HL-60/S4 (cell line): ENCODE measurements around the gene TFF1.

ENCODE experiments used
- in situ Hi-C: fragments of 300-500 bp; cut with MboI; formaldehyde crosslinking; loops from 2 replicates; pipeline ENCODE4 v1.14.3; 2022; ENCODE audit warnings: low sequenced_read_pairs

The TFF1 gene

GRCh38 chr21:42383331-42383730 lies 17.0 kb upstream of the TFF1 start:
- in situ Hi-C loops: no loop called here

DNA sequence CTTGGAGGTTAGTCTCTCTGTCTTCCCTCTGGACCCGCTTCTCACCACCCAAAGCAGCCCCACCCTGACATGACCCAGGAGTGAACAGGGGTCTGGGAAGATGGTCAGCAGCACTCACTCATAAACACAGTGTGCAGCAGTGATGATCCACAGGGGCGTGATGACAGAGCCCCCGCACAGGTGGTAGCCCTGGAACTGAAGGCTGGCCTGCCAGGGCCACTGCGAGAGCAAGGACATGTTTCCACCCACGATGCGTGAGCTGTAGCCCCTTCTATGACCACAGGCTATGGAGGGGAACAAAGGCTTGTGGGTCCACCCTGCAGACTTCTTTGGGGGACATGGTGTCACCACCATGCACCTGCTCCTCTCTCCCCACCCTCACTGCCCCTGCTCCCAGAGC lies 16.6 kb upstream of the TFF1 start:
- in situ Hi-C loops: no loop called here

- in situ Hi-C loops: no loop called here
Measured at GRCh38 chr21:42381347-42381984, 15.1 kb upstream of the TFF1 start.

DNA sequence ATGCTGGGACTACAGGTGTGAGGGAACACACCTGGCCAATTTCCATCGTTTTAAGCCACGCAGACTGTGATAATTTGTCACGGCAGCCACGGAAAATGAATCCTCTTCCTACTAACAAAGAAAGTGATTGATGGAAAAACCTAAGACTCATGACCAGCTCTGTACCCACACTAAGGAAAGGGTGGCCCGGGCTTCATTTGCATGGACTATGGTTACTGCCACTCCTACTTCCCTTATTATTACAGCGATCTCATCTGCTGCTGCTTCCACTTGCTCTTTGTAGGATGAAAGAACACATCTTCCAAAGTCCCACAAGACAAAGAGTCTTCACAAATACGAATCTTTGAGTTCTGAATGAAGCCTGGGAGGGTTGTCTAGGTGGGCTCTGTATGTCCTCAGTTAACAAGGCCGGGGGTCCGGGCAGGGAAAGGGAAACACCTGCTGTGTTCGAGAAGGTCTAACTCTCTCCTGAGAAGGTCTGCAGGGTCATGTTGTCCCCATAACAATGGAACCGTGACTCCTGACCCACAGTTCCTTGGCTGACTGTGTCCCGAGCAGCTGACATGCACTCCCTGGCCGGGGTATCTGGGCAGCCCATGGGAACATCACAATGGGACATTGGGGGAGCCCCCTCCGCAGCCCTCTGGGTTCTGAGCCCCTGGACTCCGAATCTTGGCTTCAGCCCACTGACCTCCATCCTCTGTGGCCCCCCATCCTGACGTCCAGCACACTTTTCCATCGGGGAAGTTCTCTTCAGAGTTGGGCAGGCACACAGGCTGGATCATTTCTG lies 13.3 kb upstream of the TFF1 start:
- in situ Hi-C loops: loop anchor here (10.0 kb wide), 1 partner anchor 55 kb away; no protein-coding TSS in a partner anchor

- in situ Hi-C loops: loop anchor here (10.0 kb wide), 1 partner anchor 54 kb away; no protein-coding TSS in a partner anchor
Measured at GRCh38 chr21:42378418-42378817, 12.1 kb upstream of the TFF1 start.

- in situ Hi-C loops: loop anchor here (10.0 kb wide), 1 partner anchor 53 kb away; no protein-coding TSS in a partner anchor
Measured at GRCh38 chr21:42377951-42378340, 11.6 kb upstream of the TFF1 start.

DNA sequence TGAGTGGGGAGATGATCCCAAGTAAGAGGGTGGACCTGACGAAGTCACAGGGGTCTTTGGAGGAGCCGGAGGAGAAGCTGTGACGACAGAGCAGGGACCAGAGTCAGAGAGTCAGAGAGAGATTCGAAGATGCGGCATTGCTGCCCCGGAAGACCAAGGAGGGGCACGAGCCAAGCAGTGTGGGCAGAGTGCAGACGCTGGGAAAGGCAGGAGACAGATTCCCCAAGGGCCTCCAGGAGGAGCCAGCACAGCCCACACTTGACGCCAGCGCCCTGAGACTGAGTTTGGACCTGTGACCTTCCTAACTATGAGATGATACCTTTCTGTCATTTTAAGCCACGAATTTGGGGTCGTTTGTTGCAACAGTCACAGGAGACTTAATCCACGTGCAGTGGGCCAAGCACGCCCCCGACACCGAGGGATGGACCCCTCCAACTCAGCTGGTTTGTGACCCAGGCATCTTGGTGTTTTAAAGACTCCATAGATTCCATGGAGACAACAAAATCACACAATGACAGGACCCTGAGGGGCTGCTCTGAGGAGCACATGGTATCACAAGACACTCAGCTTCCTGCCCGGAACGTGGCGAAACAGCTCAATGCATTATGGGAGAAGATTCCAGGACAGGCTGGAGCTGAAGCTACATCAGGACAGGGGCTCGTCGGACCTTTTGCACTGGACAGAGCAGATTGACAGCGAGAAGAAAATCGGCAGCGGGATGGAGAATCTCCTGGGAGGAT lies 11.0 kb upstream of the TFF1 start:
- in situ Hi-C loops: loop anchor here (10.0 kb wide), 1 partner anchor 53 kb away; no protein-coding TSS in a partner anchor

- in situ Hi-C loops: loop anchor here (10.0 kb wide), 1 partner anchor 52 kb away; no protein-coding TSS in a partner anchor
Measured at GRCh38 chr21:42376338-42376982, 10.1 kb upstream of the TFF1 start.

- in situ Hi-C loops: loop anchor here (10.0 kb wide), 1 partner anchor 51 kb away; no protein-coding TSS in a partner anchor
Measured at GRCh38 chr21:42375966-42376337, 9.6 kb upstream of the TFF1 start.

GRCh38 chr21:42375506-42375905 lies 9.2 kb upstream of the TFF1 start:
- in situ Hi-C loops: loop anchor here (10.0 kb wide), 1 partner anchor 51 kb away; no protein-coding TSS in a partner anchor

DNA sequence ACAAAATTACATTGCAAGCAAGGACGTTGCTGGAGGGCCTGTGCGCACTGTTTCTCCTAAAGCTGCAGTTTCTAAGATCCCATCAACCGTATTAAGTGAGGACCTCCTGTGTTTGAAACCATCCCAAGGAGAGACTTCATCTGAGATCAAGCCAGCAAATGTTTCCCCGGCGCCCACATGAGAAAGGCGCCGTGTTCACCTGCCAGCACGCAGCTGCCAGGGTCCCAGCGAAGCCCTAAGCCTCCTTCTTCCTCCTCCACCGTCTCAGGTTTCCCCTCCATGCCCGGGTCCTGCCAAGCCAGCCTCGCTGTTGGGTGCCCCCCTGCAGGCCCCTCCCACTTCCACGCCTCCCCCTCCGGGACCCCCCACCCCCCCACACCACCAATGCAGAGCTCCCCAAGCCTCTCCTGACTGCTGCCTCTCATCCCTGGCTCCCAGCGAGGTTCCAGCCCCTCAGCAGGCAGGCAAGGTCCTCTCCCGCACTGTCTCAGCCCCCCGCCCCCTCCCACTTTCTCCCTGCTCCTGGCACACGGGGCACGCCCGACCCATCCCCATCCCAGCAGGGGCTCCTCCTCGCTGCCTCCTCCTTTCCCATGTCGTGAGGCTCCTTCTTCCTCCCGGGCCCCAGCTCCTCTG lies 8.6 kb upstream of the TFF1 start:
- in situ Hi-C loops: loop anchor here (10.0 kb wide), 1 partner anchor 50 kb away; no protein-coding TSS in a partner anchor

GRCh38 chr21:42374457-42374856 lies 8.1 kb upstream of the TFF1 start:
- in situ Hi-C loops: loop anchor here (10.0 kb wide), 1 partner anchor 50 kb away; no protein-coding TSS in a partner anchor

GRCh38 chr21:42373908-42374455 lies 7.6 kb upstream of the TFF1 start:
- in situ Hi-C loops: loop anchor here (10.0 kb wide), 1 partner anchor 49 kb away; no protein-coding TSS in a partner anchor

- in situ Hi-C loops: loop anchor here (10.0 kb wide), 1 partner anchor 49 kb away; no protein-coding TSS in a partner anchor
Measured at GRCh38 chr21:42373196-42373907, 7.0 kb upstream of the TFF1 start.

DNA sequence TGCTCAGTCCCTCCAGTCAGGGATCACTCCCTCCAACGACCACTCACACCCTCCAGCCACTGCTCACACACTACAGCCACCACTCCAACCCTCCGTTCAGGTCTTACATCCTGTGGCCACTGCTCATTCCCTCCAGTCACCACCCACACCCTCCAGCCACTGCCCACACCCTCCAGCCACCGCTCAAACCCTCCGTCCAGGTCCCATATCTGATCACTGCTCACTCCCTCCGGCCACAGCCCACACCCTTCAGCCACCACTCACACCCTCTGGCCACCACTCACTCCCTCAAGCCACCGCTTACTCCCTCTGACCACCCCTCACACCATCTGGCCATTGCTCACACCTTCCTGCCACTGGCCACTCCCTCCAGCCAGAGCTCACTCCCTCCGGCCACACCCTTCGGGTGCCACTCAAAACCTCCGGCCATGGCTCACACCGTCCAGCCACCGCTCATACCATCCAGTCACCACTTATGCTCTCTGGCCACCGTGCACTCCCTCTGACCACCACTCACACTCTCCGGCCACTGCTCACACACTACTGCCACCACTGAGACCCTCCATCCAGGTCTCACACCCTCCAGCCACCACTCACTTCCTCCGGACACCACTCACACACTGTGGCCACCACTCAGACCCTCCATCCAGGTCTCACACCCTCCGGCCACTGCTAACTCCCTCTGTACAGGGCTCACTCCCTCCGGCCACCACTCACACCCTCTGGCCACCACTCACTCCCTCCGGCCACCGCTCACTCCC lies 4.7 kb upstream of the TFF1 start:
- in situ Hi-C loops: loop anchor here (10.0 kb wide), 1 partner anchor 46 kb away; no protein-coding TSS in a partner anchor

- in situ Hi-C loops: loop anchor here (10.0 kb wide), 1 partner anchor 45 kb away; no protein-coding TSS in a partner anchor
Measured at GRCh38 chr21:42369821-42370220, 3.5 kb upstream of the TFF1 start.

DNA sequence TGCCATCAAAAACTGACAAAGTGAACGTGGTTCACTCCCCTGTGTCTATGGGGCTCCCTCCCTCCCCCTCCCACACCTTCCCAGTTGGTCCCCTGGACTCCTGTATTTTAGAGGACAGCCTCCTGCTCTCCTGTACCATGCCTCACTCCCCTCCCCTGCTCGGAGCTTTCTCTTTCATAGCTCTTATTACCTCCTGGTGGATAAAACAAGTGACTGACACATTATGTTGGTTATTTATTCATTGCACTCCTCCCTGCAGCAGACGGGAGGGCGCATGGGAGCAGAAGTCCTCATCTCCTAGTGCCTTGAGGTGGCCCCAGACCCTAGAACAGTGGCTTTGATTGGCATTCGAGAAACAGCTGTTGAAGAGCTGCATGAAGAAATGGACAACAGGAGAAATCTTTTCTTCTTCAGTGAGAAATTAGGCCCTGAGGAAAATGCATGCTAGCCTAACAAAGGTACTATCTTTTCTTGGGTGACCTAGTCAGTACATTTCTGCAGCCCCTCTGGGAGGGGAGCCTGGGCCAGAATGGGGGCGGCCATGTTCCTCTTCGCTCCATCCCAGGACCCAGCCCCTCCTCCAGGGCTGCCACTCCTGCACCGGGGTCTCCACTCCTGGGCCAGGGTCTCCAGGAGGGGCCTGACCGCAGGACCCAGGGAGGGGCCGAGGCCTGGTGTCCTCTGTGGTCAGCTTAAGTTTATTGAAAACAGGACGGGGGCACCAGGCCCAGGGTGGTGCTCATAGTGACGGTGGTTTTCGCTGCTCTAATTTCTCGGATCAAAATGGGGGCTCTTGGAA lies 1.2 kb upstream of the TFF1 start:
- in situ Hi-C loops: no loop called here
